Measurements from ENCODE around the gene YRDC.

The YRDC gene

GRCh38 chr1:37807555-37808368 lies at the start of gene YRDC, which contains the start of gene C1orf122:
YRDC (minus strand) TSS chr1:37808208; CDS start chr1:37808180, 28 bp downstream.
C1orf122 (plus strand) TSS chr1:37807790; CDS start chr1:37808405, 615 bp downstream.
- peak within 1 kb of the TSS; percentile 87 for H2AFZ ChIP-seq (ENCODE audit: low read length)
- peaks cover 30% of the 10 kb centered on the region; the same call in 1 of the 2 replicates for H3K36me3 ChIP-seq (ENCODE audit: insufficient read depth, low read length)

GRCh38 chr1:37854406-37854805 lies 46.4 kb upstream of the YRDC start:
- Histone ChIP-seq H4K20me1 (ENCODE audit: insufficient read depth, low read length, poor library complexity, severe bottlenecking) (peaks cover 14% of the 10 kb centered on the region), H3K4me1 (ENCODE audit: insufficient read depth, low read length, poor library complexity, severe bottlenecking) (peaks cover 51% of the 10 kb centered on the region), H3K9me3 (ENCODE audit: insufficient read depth, low read depth, low read length) (no peaks in the 10 kb centered on the region), H3K9me2 (replicated peaks; ENCODE audit: low read depth, low read length) (no peaks in the 10 kb centered on the region), H3K4me3 (ENCODE audit: low read length, poor library complexity, severe bottlenecking) (peak overlapping the region; percentile 14), H3K36me3 (ENCODE audit: insufficient read depth, low read length) (0 out of 2 replicates have a peak, but pooled peaks cover 3% of the 10 kb centered on the region), H3K4me2 (ENCODE audit: low read depth, low read length, poor library complexity, severe bottlenecking) (peak overlapping the region; percentile 59), H2AFZ (ENCODE audit: low read length) (no peak overlapping the region), H3K9ac (ENCODE audit: low read depth, low read length, poor library complexity, severe bottlenecking) (no peak overlapping the region), H3F3A (ENCODE audit: low read depth) (no peaks in the 10 kb centered on the region), H3K79me2 (ENCODE audit: insufficient read depth, low read length) (peaks cover 64% of the 10 kb centered on the region), H3K27me3 (ENCODE audit: insufficient read depth, low read length, poor library complexity, severe bottlenecking) (no peaks in the 10 kb centered on the region)
- TF ChIP-seq EZH2phosphoT487 (IDR thresholded peaks at IDR 0.05; ENCODE audit: borderline replicate concordance) (no peak), CTCF (conservative IDR thresholded peaks at IDR 0.05; ENCODE audit: low read length) (no peak)

More at GRCh38 chr1:37807555-37808368, at the start of gene YRDC, which contains the start of gene C1orf122:
- Histone ChIP-seq H3K9me3 (ENCODE audit: insufficient read depth, low read depth, low read length) (no peaks in the 10 kb centered on the region), H3K4me3 (ENCODE audit: low read length, poor library complexity, severe bottlenecking) (peak within 1 kb of the TSS; percentile 97), H4K20me1 (ENCODE audit: insufficient read depth, low read length, poor library complexity, severe bottlenecking) (peaks cover 38% of the 10 kb centered on the region), H3K9ac (ENCODE audit: low read depth, low read length, poor library complexity, severe bottlenecking) (peak within 1 kb of the TSS; percentile 90), H3K9me2 (replicated peaks; ENCODE audit: low read depth, low read length) (no peaks in the 10 kb centered on the region), H3K79me2 (ENCODE audit: insufficient read depth, low read length) (peaks cover 43% of the 10 kb centered on the region), H3K4me1 (ENCODE audit: insufficient read depth, low read length, poor library complexity, severe bottlenecking) (peaks cover 20% of the 10 kb centered on the region), H3K4me2 (ENCODE audit: low read depth, low read length, poor library complexity, severe bottlenecking) (peak within 1 kb of the TSS; percentile 99), H3K27me3 (ENCODE audit: insufficient read depth, low read length, poor library complexity, severe bottlenecking) (no peaks in the 10 kb centered on the region), H3F3A (ENCODE audit: low read depth) (no peaks in the 10 kb centered on the region)
- TF ChIP-seq EZH2phosphoT487 (IDR thresholded peaks at IDR 0.05; ENCODE audit: borderline replicate concordance) (no peak), CTCF (conservative IDR thresholded peaks at IDR 0.05; ENCODE audit: low read length) (no peak)

GRCh38 chr1:37853157-37853556 lies 45.1 kb upstream of the YRDC start:
- H2AFZ ChIP-seq (ENCODE audit: low read length), result no peak overlapping the region
- H3K4me2 ChIP-seq (ENCODE audit: low read depth, low read length, poor library complexity, severe bottlenecking), result peak overlapping the region; percentile 43
- H3K4me3 ChIP-seq (ENCODE audit: low read length, poor library complexity, severe bottlenecking), result peak overlapping the region; percentile 11
- H3K36me3 ChIP-seq (ENCODE audit: insufficient read depth, low read length), result 0 out of 2 replicates have a peak, but pooled peaks cover 3% of the 10 kb centered on the region
- H3K79me2 ChIP-seq (ENCODE audit: insufficient read depth, low read length), result peaks cover 61% of the 10 kb centered on the region
- no peaks in the 10 kb centered on the region for H3K9me2 ChIP-seq (replicated peaks; ENCODE audit: low read depth, low read length)
- H4K20me1 ChIP-seq (ENCODE audit: insufficient read depth, low read length, poor library complexity, severe bottlenecking), result peaks cover 2% of the 10 kb centered on the region
- peaks cover 45% of the 10 kb centered on the region for H3K4me1 ChIP-seq (ENCODE audit: insufficient read depth, low read length, poor library complexity, severe bottlenecking)
- H3F3A ChIP-seq (ENCODE audit: low read depth), result no peaks in the 10 kb centered on the region
- H3K9ac ChIP-seq (ENCODE audit: low read depth, low read length, poor library complexity, severe bottlenecking), result no peak overlapping the region
- H3K27me3 ChIP-seq (ENCODE audit: insufficient read depth, low read length, poor library complexity, severe bottlenecking), result no peaks in the 10 kb centered on the region
- no peak for TF ChIP-seq EZH2phosphoT487 (IDR thresholded peaks at IDR 0.05; ENCODE audit: borderline replicate concordance)
- H3K9me3 ChIP-seq (ENCODE audit: insufficient read depth, low read depth, low read length), result no peaks in the 10 kb centered on the region

All from Loucy (cell line).